HG03354 (cell line): Measurements from ENCODE around the gene SMARCA5.
"Not testable (repeated sequence)": the region's sequence is repeated elsewhere in the genome, so short reads cannot be mapped to it uniquely, and the experiment has no call there.

ENCODE experiments used
- ATAC-seq: cut with Tn5 transposase; IDR thresholded peaks from one replicate; pipeline ENCODE4 v1.9.1; 2021; ENCODE audit warnings: mild to moderate bottlenecking; ENCODE audit not compliant: unreplicated experiment, poor library complexity, severe bottlenecking

Gene SMARCA5

GRCh38 chr4:143528046-143528445, 14.5 kb downstream of the SMARCA5 start:
- ATAC-seq: not testable (repeated sequence)

GRCh38 chr4:143531380-143531779, 17.9 kb downstream of the SMARCA5 start:
- no peak for ATAC-seq

- no peak for ATAC-seq
Observed at GRCh38 chr4:143531788-143532491, 18.4 kb downstream of the SMARCA5 start.

GRCh38 chr4:143538979-143539669, 25.6 kb downstream of the SMARCA5 start:
- no peak for ATAC-seq

GRCh38 chr4:143539670-143540023, 26.1 kb downstream of the SMARCA5 start:
- no peak for ATAC-seq

- ATAC-seq: no peak
Observed at GRCh38 chr4:143549928-143550327, 36.4 kb downstream of the SMARCA5 start.

GRCh38 chr4:143554728-143555597, 41.5 kb downstream of the SMARCA5 start:
- ATAC-seq: peak; percentile 26

- no peak for ATAC-seq
Observed at GRCh38 chr4:143555676-143556075, 42.2 kb downstream of the SMARCA5 start.

- no peak for ATAC-seq
Observed at GRCh38 chr4:143558286-143558685, 44.8 kb downstream of the SMARCA5 start.

GRCh38 chr4:143558823-143559756, 45.6 kb downstream of the SMARCA5 start:
- peak; percentile 91 for ATAC-seq

GRCh38 chr4:143559757-143560147, 46.2 kb downstream of the SMARCA5 start:
- peak; percentile 2 for ATAC-seq

- no peak for ATAC-seq
Observed at GRCh38 chr4:143564472-143564871, 51.0 kb downstream of the SMARCA5 start.

GRCh38 chr4:143575331-143575730, 61.8 kb downstream of the SMARCA5 start:
- ATAC-seq: no peak

GRCh38 chr4:143581331-143581946, 67.9 kb downstream of the SMARCA5 start:
- ATAC-seq: no peak

- no peak for ATAC-seq
Observed at GRCh38 chr4:143585548-143585947, 72.0 kb downstream of the SMARCA5 start.

GRCh38 chr4:143586080-143586479, 72.6 kb downstream of the SMARCA5 start:
- ATAC-seq: no peak

GRCh38 chr4:143587703-143588102, 74.2 kb downstream of the SMARCA5 start:
- ATAC-seq: no peak

- ATAC-seq: no peak
Observed at GRCh38 chr4:143597276-143597675, 83.8 kb downstream of the SMARCA5 start.

GRCh38 chr4:143598816-143599215, 85.3 kb downstream of the SMARCA5 start:
- no peak for ATAC-seq
